CD8-positive, alpha-beta memory T cell (primary cell): ENCODE data around the gene BCKDHB. TPM values are rescaled to one million over a fixed set of nuclear protein-coding genes. Genes with fewer than 3 reads are reported as not detected.
"Not testable (repeated sequence)": the region's sequence is repeated elsewhere in the genome, so short reads cannot be mapped to it uniquely, and the experiment has no call there.

Source experiments
- CTCF ChIA-PET: fragments of 350-600 bp; sonication (Branson Sonifier 250); formaldehyde crosslinking; loops from one replicate; lab custom pipeline; 2021; ENCODE audit warnings: antibody characterized with exemption; lab: Charles Lee
- POLR2A ChIA-PET: fragments of 350-600 bp; sonication (Branson Sonifier 250); formaldehyde crosslinking; loops from one replicate; lab custom pipeline; 2021; ENCODE audit warnings: antibody characterized with exemption; lab: Charles Lee
- DNase-seq, 5 donors: peaks; one replicate each; pipeline versions ENCODE4 v3.0.0 to v3.0.0-alpha.2; 2020 to 2022; ENCODE audit warnings: mixed read lengths in 1 of 5
- H3K27ac ChIP-seq: one replicate; pipeline ENCODE4 v1.7.0; 2013; ENCODE audit warnings: low read depth, mild to moderate bottlenecking, low read length, moderate library complexity
- H3K27me3 ChIP-seq: 2 replicates; pipeline ENCODE4 v1.7.0; 2013; ENCODE audit warnings: low read length, mild to moderate bottlenecking; ENCODE audit not compliant: insufficient read depth, poor library complexity, severe bottlenecking
- H3K36me3 ChIP-seq: 2 replicates; pipeline ENCODE4 v1.7.0; 2013; ENCODE audit warnings: mild to moderate bottlenecking, low read length, moderate library complexity; ENCODE audit not compliant: insufficient read depth
- H3K4me1 ChIP-seq: 2 replicates; pipeline ENCODE4 v1.7.0; 2013; ENCODE audit warnings: mild to moderate bottlenecking, low read length, moderate library complexity; ENCODE audit not compliant: insufficient read depth
- H3K4me3 ChIP-seq: 2 replicates; pipeline ENCODE4 v1.7.0; 2013; ENCODE audit warnings: mild to moderate bottlenecking, low read length
- H3K9me3 ChIP-seq: 2 replicates; pipeline ENCODE4 v1.7.0; 2013; ENCODE audit warnings: mild to moderate bottlenecking, low read length
- H3K27ac Mint-ChIP-seq, 8 donors: one replicate each; pipeline ENCODE4 v1.8.0; 2020 to 2021; ENCODE audit warnings: mixed read lengths in 8 of 8, mild to moderate bottlenecking in 6 of 8, inconsistent platforms in 3 of 8, moderate library complexity in 3 of 8
- H3K27me3 Mint-ChIP-seq, 2 donors: one replicate each; pipeline ENCODE4 v1.8.0; 2020 to 2021; ENCODE audit warnings: mixed read lengths in 2 of 2, mild to moderate bottlenecking in 1 of 2, moderate library complexity in 1 of 2
- H3K36me3 Mint-ChIP-seq, 3 donors: one replicate each; pipeline ENCODE4 v1.8.0; 2020 to 2021; ENCODE audit warnings: mixed read lengths in 3 of 3, inconsistent platforms in 1 of 3, mild to moderate bottlenecking in 1 of 3
- H3K4me1 Mint-ChIP-seq, 3 donors: one replicate each; pipeline ENCODE4 v1.8.0; 2020 to 2021; ENCODE audit warnings: mixed read lengths in 3 of 3, inconsistent platforms in 1 of 3, mild to moderate bottlenecking in 1 of 3
- H3K4me3 Mint-ChIP-seq, 7 donors: one replicate each; pipeline ENCODE4 v1.8.0; 2020 to 2021; ENCODE audit warnings: mixed read lengths in 7 of 7, mild to moderate bottlenecking in 6 of 7, moderate library complexity in 4 of 7, inconsistent platforms in 2 of 7
- H3K9me3 Mint-ChIP-seq, 5 donors: one replicate each; pipeline ENCODE4 v1.8.0; 2020 to 2022; ENCODE audit warnings: mixed read lengths in 5 of 5, mild to moderate bottlenecking in 3 of 5, moderate library complexity in 2 of 5, inconsistent platforms in 1 of 5
- polyA plus RNA-seq: library from polyadenylated mRNA; unstranded; fragments of 300-500 nt; fragmentation: Illumina TruSeq; gene quantifications from one replicate; pipeline ENCODE4 v1.2.3, GENCODE V29; 2021
- total RNA-seq, 2 experiments: library from RNA; stranded (reverse); gene quantifications; one replicate each; pipeline ENCODE4 v1.2.3, GENCODE V29; 2021

The BCKDHB gene
- total and polyA plus RNA-seq, 3 experiments from 2014 or later: 14.4 to 19.8 (median 15.0) TPM

- Mint-ChIP-seq H3K9me3 (no peaks in the 10 kb centered on the region), H3K27me3 (no peaks in the 10 kb centered on the region), H3K4me3 (no peak overlapping the region), H3K4me1 (no peaks in the 10 kb centered on the region), H3K27ac (no peak overlapping the region), H3K36me3 (peaks cover 7 to 24% (median 17%) of the 10 kb centered on the region in 3 donors)
- ChIA-PET POLR2A (no interaction called here), CTCF (no interaction called here)
- Histone ChIP-seq H3K36me3 (no peaks in the 10 kb centered on the region), H3K4me3 (no peak overlapping the region), H3K4me1 (no peaks in the 10 kb centered on the region), H3K27ac (no peak overlapping the region), H3K27me3 (no peaks in the 10 kb centered on the region), H3K9me3 (no peaks in the 10 kb centered on the region)
- no peak for DNase-seq
These were observed 121.2 kb downstream of the BCKDHB start for GRCh38 chr6:80227545-80228105.

GRCh38 chr6:80233262-80233661 lies 126.8 kb downstream of the BCKDHB start:
- no peaks in the 10 kb centered on the region for H3K27me3 ChIP-seq
- no peaks in the 10 kb centered on the region for H3K9me3 Mint-ChIP-seq
- H3K9me3 ChIP-seq: no peaks in the 10 kb centered on the region
- ChIA-PET CTCF (no interaction called here), POLR2A (no interaction called here)
- H3K27ac Mint-ChIP-seq: peak overlapping the region in 1 of 8 donors; percentile 46
- no peaks in the 10 kb centered on the region for H3K27me3 Mint-ChIP-seq
- no peak for DNase-seq
- H3K4me1 ChIP-seq: no peaks in the 10 kb centered on the region
- no peaks in the 10 kb centered on the region for H3K36me3 ChIP-seq
- H3K36me3 Mint-ChIP-seq: peaks cover 2 to 11% (median 8%) of the 10 kb centered on the region in 3 donors
- no peak overlapping the region for H3K4me3 ChIP-seq
- H3K4me1 Mint-ChIP-seq: no peaks in the 10 kb centered on the region
- no peak overlapping the region for H3K4me3 Mint-ChIP-seq
- no peak overlapping the region for H3K27ac ChIP-seq

DNA sequence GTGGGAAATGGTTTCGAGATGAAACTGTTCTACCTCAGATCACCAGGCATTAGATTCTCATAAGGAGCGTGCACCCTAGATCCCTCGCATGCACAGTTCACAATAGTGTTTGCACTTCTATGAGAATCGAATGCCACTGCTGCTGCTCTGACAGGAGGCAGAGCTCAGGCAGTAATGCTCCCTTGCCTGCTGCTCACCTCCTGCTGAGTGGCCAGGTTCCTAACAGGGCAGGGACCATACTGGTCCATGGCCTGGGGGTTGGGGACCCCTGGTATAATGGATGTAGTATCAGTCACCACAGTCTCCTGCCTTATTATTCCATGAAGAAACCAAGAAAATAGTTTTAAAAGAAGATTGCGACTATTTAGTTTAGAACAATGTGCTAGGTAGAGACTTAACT lies 127.5 kb downstream of the BCKDHB start:
- Histone ChIP-seq H3K27me3 (no peaks in the 10 kb centered on the region), H3K27ac (no peak overlapping the region), H3K4me1 (no peaks in the 10 kb centered on the region), H3K4me3 (no peak overlapping the region), H3K36me3 (no peaks in the 10 kb centered on the region), H3K9me3 (no peaks in the 10 kb centered on the region)
- H3K27me3 Mint-ChIP-seq: no peaks in the 10 kb centered on the region
- ChIA-PET CTCF (interaction anchor here (1.2 kb wide), 1 partner anchor 20 kb away, joined by 3 read pairs; no protein-coding TSS in a partner anchor), POLR2A (no interaction called here)
- no peak overlapping the region for H3K4me3 Mint-ChIP-seq
- peaks cover 5 to 12% (median 6%) of the 10 kb centered on the region in 3 donors for H3K36me3 Mint-ChIP-seq
- peaks cover 0 to 4% (median under 1%) of the 10 kb centered on the region in 5 donors for H3K9me3 Mint-ChIP-seq
- H3K27ac Mint-ChIP-seq: no peak overlapping the region
- no peaks in the 10 kb centered on the region for H3K4me1 Mint-ChIP-seq
- no peak for DNase-seq

DNA sequence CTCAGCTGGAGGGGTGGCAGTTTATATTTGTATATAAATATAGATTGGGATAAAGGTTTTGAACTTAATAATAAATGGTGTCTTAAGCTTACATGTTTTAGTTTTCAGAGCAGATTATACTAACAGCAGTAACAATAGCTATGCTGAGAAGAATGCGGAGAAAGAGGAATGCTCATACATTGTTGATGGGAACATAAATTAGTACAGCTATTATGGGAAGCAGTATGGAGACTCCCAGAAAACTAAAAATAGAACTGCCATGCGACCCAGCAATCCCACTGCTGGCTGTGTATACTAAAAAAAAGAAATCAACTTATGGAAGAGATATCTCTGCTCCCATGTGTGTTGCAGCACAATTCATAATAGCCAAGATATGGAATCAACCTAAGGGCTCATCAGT lies 127.9 kb downstream of the BCKDHB start:
- CTCF ChIA-PET: interaction anchor here (1.2 kb wide), 1 partner anchor 21 kb away, joined by 3 read pairs; no protein-coding TSS in a partner anchor
- H3K27ac ChIP-seq: no peak overlapping the region
- no peak overlapping the region for H3K4me3 ChIP-seq
- no peaks in the 10 kb centered on the region for H3K9me3 ChIP-seq
- Mint-ChIP-seq H3K27me3 (no peaks in the 10 kb centered on the region), H3K4me1 (no peaks in the 10 kb centered on the region), H3K4me3 (no peak overlapping the region), H3K27ac (no peak overlapping the region), H3K36me3 (peaks cover 4 to 16% (median 7%) of the 10 kb centered on the region in 3 donors), H3K9me3 (peaks cover 0 to 8% (median 4%) of the 10 kb centered on the region in 5 donors)
- no peak for DNase-seq
- H3K36me3 ChIP-seq: no peaks in the 10 kb centered on the region
- POLR2A ChIA-PET: no interaction called here
- no peaks in the 10 kb centered on the region for H3K27me3 ChIP-seq
- no peaks in the 10 kb centered on the region for H3K4me1 ChIP-seq

- H3K9me3 Mint-ChIP-seq: peaks cover 0 to 8% (median 4%) of the 10 kb centered on the region in 5 donors
- H3K27me3 Mint-ChIP-seq: no peaks in the 10 kb centered on the region
- CTCF ChIA-PET: interaction anchor here (1.2 kb wide), 1 partner anchor 21 kb away, joined by 3 read pairs; no protein-coding TSS in a partner anchor
These were observed 128.4 kb downstream of the BCKDHB start for GRCh38 chr6:80234908-80235307.

GRCh38 chr6:80235647-80236046 lies 129.2 kb downstream of the BCKDHB start:
- POLR2A ChIA-PET: no interaction called here
- Mint-ChIP-seq H3K27me3 (no peaks in the 10 kb centered on the region), H3K4me3 (no peak overlapping the region), H3K4me1 (peaks cover 0 to 1% (median under 1%) of the 10 kb centered on the region in 3 donors), H3K36me3 (peaks cover 5 to 22% (median 7%) of the 10 kb centered on the region in 3 donors), H3K9me3 (peaks cover 0 to 8% (median 4%) of the 10 kb centered on the region in 5 donors), H3K27ac (no peak overlapping the region)
- CTCF ChIA-PET: no interaction called here
- Histone ChIP-seq H3K27me3 (no peaks in the 10 kb centered on the region), H3K36me3 (no peaks in the 10 kb centered on the region), H3K9me3 (no peaks in the 10 kb centered on the region), H3K4me1 (no peaks in the 10 kb centered on the region), H3K4me3 (no peak overlapping the region), H3K27ac (no peak overlapping the region)
- no peak for DNase-seq

More at GRCh38 chr6:80234908-80235307, 128.4 kb downstream of the BCKDHB start:
- no peak overlapping the region for H3K27ac ChIP-seq
- H3K9me3 ChIP-seq: no peaks in the 10 kb centered on the region
- POLR2A ChIA-PET: no interaction called here
- no peak for DNase-seq
- H3K27me3 ChIP-seq: no peaks in the 10 kb centered on the region
- Mint-ChIP-seq H3K36me3 (peaks cover 4 to 19% (median 7%) of the 10 kb centered on the region in 3 donors), H3K4me1 (no peaks in the 10 kb centered on the region), H3K27ac (no peak overlapping the region), H3K4me3 (no peak overlapping the region)
- no peaks in the 10 kb centered on the region for H3K36me3 ChIP-seq
- H3K4me3 ChIP-seq: no peak overlapping the region
- H3K4me1 ChIP-seq: no peaks in the 10 kb centered on the region

- peaks cover 3 to 16% (median 10%) of the 10 kb centered on the region in 3 donors for H3K4me1 Mint-ChIP-seq
- DNase-seq, CTCF ChIA-PET, H3K9me3 Mint-ChIP-seq, H3K4me1 ChIP-seq, POLR2A ChIA-PET, H3K27me3 Mint-ChIP-seq, H3K4me3 ChIP-seq, H3K27ac Mint-ChIP-seq, H3K27me3 ChIP-seq, H3K27ac ChIP-seq, H3K4me3 Mint-ChIP-seq, H3K9me3 ChIP-seq, H3K36me3 ChIP-seq: not testable (repeated sequence)
- H3K36me3 Mint-ChIP-seq: peaks cover 7 to 32% (median 9%) of the 10 kb centered on the region in 3 donors
These were observed 132.3 kb downstream of the BCKDHB start for GRCh38 chr6:80238754-80239153.

DNA sequence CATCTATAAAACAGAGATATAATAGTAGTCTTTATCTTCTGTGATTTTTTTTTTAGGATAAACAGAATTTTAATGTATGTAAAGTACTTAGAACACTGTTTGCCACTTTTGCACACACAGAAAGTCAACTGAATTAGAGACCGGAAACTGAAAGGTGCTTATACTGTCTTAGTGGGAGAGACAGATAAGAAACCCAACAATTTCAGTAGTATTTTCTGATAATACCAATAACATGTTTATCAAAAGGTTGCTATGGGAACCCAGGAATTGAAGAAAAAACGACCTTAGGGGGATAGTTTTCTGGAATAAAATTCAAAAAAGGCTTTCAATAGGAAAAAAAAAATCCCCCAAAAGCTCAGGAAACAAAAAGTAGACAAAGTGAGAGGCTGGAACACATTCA lies 138.6 kb downstream of the BCKDHB start:
- H3K27me3 Mint-ChIP-seq: no peaks in the 10 kb centered on the region
- H3K36me3 ChIP-seq: no peaks in the 10 kb centered on the region
- CTCF ChIA-PET: no interaction called here

More for the DNA sequence above, 138.6 kb downstream of the BCKDHB start:
- no peak overlapping the region for H3K4me3 Mint-ChIP-seq
- Histone ChIP-seq H3K27me3 (no peaks in the 10 kb centered on the region), H3K4me1 (no peaks in the 10 kb centered on the region), H3K4me3 (no peak overlapping the region), H3K9me3 (no peaks in the 10 kb centered on the region), H3K27ac (no peak overlapping the region)
- H3K27ac Mint-ChIP-seq: no peak overlapping the region
- H3K4me1 Mint-ChIP-seq: peaks cover 3 to 16% (median 10%) of the 10 kb centered on the region in 3 donors
- DNase-seq: no peak
- POLR2A ChIA-PET: no interaction called here
- peaks cover 0 to 15% (median 10%) of the 10 kb centered on the region in 3 donors for H3K36me3 Mint-ChIP-seq
- H3K9me3 Mint-ChIP-seq: no peaks in the 10 kb centered on the region
